ENCODE measurements around the gene TMC8. TPM values are rescaled to one million over a fixed set of nuclear protein-coding genes. Genes with fewer than 3 reads are reported as not detected.
A peak's percentile ranks its signal among the peaks of the same experiment; 100 is the strongest.
"Not testable (repeated sequence)": the region's sequence is repeated elsewhere in the genome, so short reads cannot be mapped to it uniquely, and the experiment has no call there.

Gene TMC8
- total RNA-seq, 1 donor from 2014 or later = 0.94 TPM

- DNase-seq = no peak
These were observed 33.5 kb downstream of the TMC8 start for GRCh38 chr17:78163881-78164747.

- DNase-seq = no peak
These were observed 34.4 kb downstream of the TMC8 start for GRCh38 chr17:78164748-78165607.

- no peak for DNase-seq
These were observed 35.8 kb downstream of the TMC8 start for GRCh38 chr17:78166416-78166815.

- peak; percentile 67 for DNase-seq
These were observed 37.8 kb downstream of the TMC8 start, which contains the start of gene SYNGR2 for GRCh38 chr17:78168242-78168902. Gene SYNGR2 (plus strand): TSS chr17:78168581. CDS start chr17:78168617, 36 bp downstream.

- no peak for DNase-seq
These were observed 38.6 kb downstream of the TMC8 start for GRCh38 chr17:78168903-78169793.

GRCh38 chr17:78170692-78171590, 40.4 kb downstream of the TMC8 start:
- DNase-seq = no peak

GRCh38 chr17:78171591-78172248, 41.1 kb downstream of the TMC8 start:
- not testable (repeated sequence) for DNase-seq

GRCh38 chr17:78172249-78173051, 41.9 kb downstream of the TMC8 start:
- no peak for DNase-seq

GRCh38 chr17:78173097-78173715, 42.6 kb downstream of the TMC8 start:
- no peak for DNase-seq

GRCh38 chr17:78174346-78174869, 43.8 kb downstream of the TMC8 start:
- DNase-seq = peak; percentile 77

- no peak for DNase-seq
These were observed 44.5 kb downstream of the TMC8 start for GRCh38 chr17:78174870-78175642.

GRCh38 chr17:78175643-78175981, 45.0 kb downstream of the TMC8 start:
- no peak for DNase-seq

GRCh38 chr17:78176548-78177025, 46.0 kb downstream of the TMC8 start:
- DNase-seq = no peak

- DNase-seq = no peak
These were observed 48.8 kb downstream of the TMC8 start for GRCh38 chr17:78179372-78179771.

GRCh38 chr17:78180083-78180482, 49.5 kb downstream of the TMC8 start:
- no peak for DNase-seq

GRCh38 chr17:78180508-78180907, 49.9 kb downstream of the TMC8 start:
- no peak for DNase-seq

GRCh38 chr17:78182504-78182903, 51.9 kb downstream of the TMC8 start:
- no peak for DNase-seq
